GM23248 (cell line): Measurements from ENCODE around the gene SEPHS1. TPM values are rescaled to one million over a fixed set of nuclear protein-coding genes. Genes with fewer than 3 reads are reported as not detected.
A peak's percentile ranks its signal among the peaks of the same experiment; 100 is the strongest.

ENCODE experiments used
- DNase-seq: peaks from one replicate; pipeline ENCODE4 v3.0.0-alpha.2; 2015
- H2AFZ ChIP-seq: fragments of 200-600 bp; sonication (generic); 2 replicates; pipeline ENCODE4 v1.6.1; 2016; ENCODE audit warnings: antibody characterized with exemption
- H3F3A ChIP-seq: fragments of 200-600 bp; sonication (generic); 2 replicates; pipeline ENCODE4 v1.6.1; 2016; ENCODE audit warnings: mild to moderate bottlenecking, antibody characterized with exemption, mixed run types; ENCODE audit not compliant: insufficient read depth
- H3K27ac ChIP-seq: fragments of 200-600 bp; sonication (generic); 2 replicates; pipeline ENCODE4 v1.5.1; 2016; ENCODE audit warnings: mild to moderate bottlenecking
- H3K27me3 ChIP-seq: fragments of 200-600 bp; sonication (generic); replicated peaks from 2 replicates; pipeline ENCODE4 v1.6.1; 2016; ENCODE audit warnings: mild to moderate bottlenecking; ENCODE audit not compliant: insufficient read depth
- H3K36me3 ChIP-seq: fragments of 200-600 bp; sonication (generic); 2 replicates; pipeline ENCODE4 v1.6.1; 2016; ENCODE audit warnings: low read depth, mild to moderate bottlenecking
- H3K4me1 ChIP-seq: fragments of 200-600 bp; sonication (generic); 2 replicates; pipeline ENCODE4 v1.6.1; 2016; ENCODE audit warnings: mild to moderate bottlenecking; ENCODE audit not compliant: insufficient read depth
- H3K4me2 ChIP-seq: fragments of 200-600 bp; sonication (generic); one replicate; pipeline ENCODE4 v1.6.1; 2016; ENCODE audit warnings: mild to moderate bottlenecking; ENCODE audit not compliant: unreplicated experiment
- H3K4me3 ChIP-seq: fragments of 200-600 bp; sonication (generic); 2 replicates; pipeline ENCODE4 v1.5.1; 2016; ENCODE audit warnings: mild to moderate bottlenecking
- H3K79me2 ChIP-seq: fragments of 200-600 bp; sonication (generic); 2 replicates; pipeline ENCODE4 v1.6.1; 2016; ENCODE audit warnings: mild to moderate bottlenecking; ENCODE audit not compliant: insufficient read depth
- H3K9ac ChIP-seq: fragments of 200-600 bp; sonication (generic); 2 replicates; pipeline ENCODE4 v1.6.1; 2016; ENCODE audit warnings: mild to moderate bottlenecking
- H3K9me2 ChIP-seq: fragments of 200-600 bp; sonication (generic); 2 replicates; pipeline ENCODE4 v1.6.1; 2016; ENCODE audit warnings: mixed run types, mild to moderate bottlenecking, moderate library complexity; ENCODE audit not compliant: insufficient read depth
- H3K9me3 ChIP-seq: fragments of 200-600 bp; sonication (generic); one replicate; pipeline ENCODE4 v1.6.1; 2017; ENCODE audit warnings: low read depth
- H4K20me1 ChIP-seq: fragments of 200-600 bp; sonication (generic); 2 replicates; pipeline ENCODE4 v1.6.0; 2016; ENCODE audit not compliant: insufficient read depth
- EZH2 ChIP-seq: fragments of 200-600 bp; sonication (generic); IDR thresholded peaks from 2 replicates; pipeline ENCODE4 v1.6.1; 2018; ENCODE audit warnings: antibody characterized with exemption, mild to moderate bottlenecking; ENCODE audit not compliant: insufficient read depth, poor library complexity, severe bottlenecking
- EZH2phosphoT487 ChIP-seq: fragments of 200-600 bp; sonication (generic); IDR thresholded peaks from 2 replicates; pipeline ENCODE4 v1.6.1; 2018; ENCODE audit warnings: antibody characterized with exemption, moderate library complexity, mild to moderate bottlenecking, low read depth; ENCODE audit not compliant: insufficient read depth
- WGBS, 2 experiments: methylation state at CpG; one replicate each; pipeline ENCODE4 v1.1.6; 2015 to 2017; ENCODE audit warnings: low lambda C conversion rate in 2 of 2, low coverage in 1 of 2; ENCODE audit errors: missing lambda C conversion rate in 2 of 2; 5-methylcytosine and 5-hydroxymethylcytosine counted together
- in situ Hi-C: fragments of 300-500 bp; cut with MboI; formaldehyde crosslinking; loops from 2 replicates; pipeline ENCODE4 v1.15.0; 2020
- polyA plus RNA-seq: library from polyadenylated mRNA; unstranded; fragments of >200 nt; fragmentation: Nextera tagmentation; extraction: Ambion mirVana; gene quantifications from 2 replicates; pipeline ENCODE4 v1.2.1, GENCODE V29; 2016
- total RNA-seq: library from RNA; depleted of rRNA; stranded (reverse); fragments of >200 nt; shearing (Covaris generic); gene quantifications from 2 replicates; pipeline ENCODE4 v1.2.3, GENCODE V29; 2014

The SEPHS1 gene
- total and polyA plus RNA-seq, 2 experiments from 2014 or later = 16.6 to 35.0 TPM

- 0 out of 2 replicates have a peak overlapping the region, but pooled peaks have one; percentile 54 for H3K27ac ChIP-seq
- H3K4me2 ChIP-seq = peak overlapping the region; percentile 87
- peaks cover 23% of the 10 kb centered on the region for H3K79me2 ChIP-seq
- H3F3A ChIP-seq = peaks cover 21% of the 10 kb centered on the region
- H3K27me3 ChIP-seq = peaks cover 27% of the 10 kb centered on the region
- H3K36me3 ChIP-seq = no peaks in the 10 kb centered on the region
- H2AFZ ChIP-seq = peak overlapping the region; percentile 91
- H4K20me1 ChIP-seq = no peaks in the 10 kb centered on the region
- H3K4me1 ChIP-seq = 0 out of 2 replicates have a peak, but pooled peaks cover 2% of the 10 kb centered on the region
- in situ Hi-C loops = no loop called here
- H3K9me2 ChIP-seq = no peaks in the 10 kb centered on the region
- H3K9ac ChIP-seq = peak overlapping the region; percentile 97
- peak overlapping the region; percentile 88 for H3K4me3 ChIP-seq
- no peaks in the 10 kb centered on the region for H3K9me3 ChIP-seq
- TF ChIP-seq EZH2 (no peak), EZH2phosphoT487 (no peak)
- DNase-seq = peak; percentile 77
- WGBS, 2 experiments = 1% methylated on average over 24 to 25 of the region's 25 CpGs
These were observed 1.6 kb upstream of the SEPHS1 start for GRCh38 chr10:13349463-13350274.

- peaks cover 44% of the 10 kb centered on the region for H3K79me2 ChIP-seq
- H3K4me2 ChIP-seq = no peak overlapping the region
- peak overlapping the region; percentile 97 for H3K9ac ChIP-seq
- TF ChIP-seq EZH2 (no peak), EZH2phosphoT487 (no peak)
- H2AFZ ChIP-seq = peak overlapping the region; percentile 57; the same call in 1 of the 2 replicates
- WGBS, 2 experiments = 0 to 1% methylated on average over 4 to 98 of the region's 109 CpGs
- no peaks in the 10 kb centered on the region for H3K9me3 ChIP-seq
- peak; percentile 90 for DNase-seq
- no peaks in the 10 kb centered on the region for H3K9me2 ChIP-seq
- peak overlapping the region; percentile 88 for H3K4me3 ChIP-seq
- in situ Hi-C loops = no loop called here
- H3K36me3 ChIP-seq = no peaks in the 10 kb centered on the region
- H3K4me1 ChIP-seq = 0 out of 2 replicates have a peak, but pooled peaks cover 2% of the 10 kb centered on the region
- H3K27ac ChIP-seq = peak overlapping the region; percentile 77
- H3F3A ChIP-seq = peaks cover 21% of the 10 kb centered on the region
- no peaks in the 10 kb centered on the region for H4K20me1 ChIP-seq
- peaks cover 12% of the 10 kb centered on the region for H3K27me3 ChIP-seq
These were observed 465 bp downstream of the SEPHS1 start for GRCh38 chr10:13347500-13348156.

- Histone ChIP-seq H3K9ac (peak overlapping the region; percentile 97), H3K36me3 (no peaks in the 10 kb centered on the region), H3K4me2 (peak overlapping the region; percentile 87), H4K20me1 (no peaks in the 10 kb centered on the region), H3K9me2 (no peaks in the 10 kb centered on the region), H3K4me1 (0 out of 2 replicates have a peak, but pooled peaks cover 2% of the 10 kb centered on the region), H3K27ac (peak overlapping the region; percentile 77), H3K4me3 (peak overlapping the region; percentile 88), H3K9me3 (no peaks in the 10 kb centered on the region), H3K79me2 (peaks cover 49% of the 10 kb centered on the region), H3K27me3 (peaks cover 7% of the 10 kb centered on the region; the same call in 1 of the 2 replicates), H2AFZ (peak overlapping the region; percentile 61), H3F3A (peaks cover 21% of the 10 kb centered on the region)
- 1 to 3% methylated on average over 23 to 46 of the region's 47 CpGs for WGBS, 2 experiments
- in situ Hi-C loops = no loop called here
- peak; percentile 77 for DNase-seq
- TF ChIP-seq EZH2 (no peak), EZH2phosphoT487 (no peak)
These were observed 1.0 kb downstream of the SEPHS1 start for GRCh38 chr10:13347043-13347499.

- WGBS, 2 experiments = 1 to 3% methylated on average over 18 of the region's 18 CpGs
These were observed 1.6 kb downstream of the SEPHS1 start for GRCh38 chr10:13346283-13347042.

More at GRCh38 chr10:13346283-13347042, 1.6 kb downstream of the SEPHS1 start:
- peak overlapping the region; percentile 61 for H2AFZ ChIP-seq
- H3K27ac ChIP-seq = peak overlapping the region; percentile 77
- in situ Hi-C loops = no loop called here
- peaks cover 21% of the 10 kb centered on the region for H3F3A ChIP-seq
- H4K20me1 ChIP-seq = no peaks in the 10 kb centered on the region
- peaks cover under 1% of the 10 kb centered on the region; the same call in 1 of the 2 replicates for H3K27me3 ChIP-seq
- no peaks in the 10 kb centered on the region for H3K9me2 ChIP-seq
- peaks cover 55% of the 10 kb centered on the region for H3K79me2 ChIP-seq
- H3K4me3 ChIP-seq = peak overlapping the region; percentile 88
- peak; percentile 90 for DNase-seq
- H3K4me2 ChIP-seq = peak overlapping the region; percentile 87
- H3K9ac ChIP-seq = peak overlapping the region; percentile 97
- H3K9me3 ChIP-seq = no peaks in the 10 kb centered on the region
- H3K36me3 ChIP-seq = no peaks in the 10 kb centered on the region
- TF ChIP-seq EZH2 (no peak), EZH2phosphoT487 (no peak)
- 0 out of 2 replicates have a peak, but pooled peaks cover 2% of the 10 kb centered on the region for H3K4me1 ChIP-seq
